NB4 (cell line): Measurements from ENCODE around the gene MAGI2.

Experiments used
- DNase-seq: peaks from one replicate; pipeline ENCODE4 v3.0.0; 2010; ENCODE audit warnings: low read depth
- H3K4me3 ChIP-seq: one replicate; pipeline ENCODE4 v1.5.1; 2011; ENCODE audit warnings: mild to moderate bottlenecking, low read depth, low read length, moderate library complexity
- MYC ChIP-seq: IDR thresholded peaks from 2 replicates; pipeline ENCODE4 v1.6.1; 2011; ENCODE audit warnings: low read depth, low read length
- POLR2A ChIP-seq: IDR thresholded peaks from 2 replicates; pipeline ENCODE4 v1.6.1; 2011; ENCODE audit warnings: mild to moderate bottlenecking; ENCODE audit not compliant: insufficient read length; ENCODE audit errors: extremely low read depth
- TF ChIP-seq, protein P1 (sequence below): IDR thresholded peaks from 2 replicates; pipeline ENCODE4 v1.6.1; 2011; ENCODE audit warnings: low read depth, low read length
- TF ChIP-seq, protein P2 (sequence below): IDR thresholded peaks from one replicate; pipeline ENCODE4 v1.5.1; 2012; ENCODE audit warnings: low read depth, low read length

Gene MAGI2

DNA sequence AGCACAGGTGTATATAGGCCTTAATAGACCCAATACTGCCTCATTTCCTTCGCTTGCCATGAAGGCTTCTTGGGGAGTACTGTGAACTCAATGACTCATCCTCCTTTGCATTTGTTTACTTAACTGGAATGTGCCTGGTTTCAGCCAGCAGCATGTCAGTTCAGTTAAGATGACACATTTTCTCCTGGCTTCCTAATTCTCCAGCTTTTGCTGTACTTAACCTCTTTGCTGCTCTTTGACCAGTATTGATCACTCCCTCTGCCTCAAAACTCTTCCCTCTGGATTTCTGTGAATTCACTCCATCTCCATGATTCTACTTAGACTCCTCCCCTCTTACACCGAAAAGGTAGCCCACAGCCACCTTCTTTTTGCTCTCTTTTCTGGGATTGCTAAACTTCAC is 135.7 kb downstream of the MAGI2 start:
- no peak for TF ChIP-seq POLR2A
- no peak for TF ChIP-seq MYC
- TF ChIP-seq, protein P1, sequence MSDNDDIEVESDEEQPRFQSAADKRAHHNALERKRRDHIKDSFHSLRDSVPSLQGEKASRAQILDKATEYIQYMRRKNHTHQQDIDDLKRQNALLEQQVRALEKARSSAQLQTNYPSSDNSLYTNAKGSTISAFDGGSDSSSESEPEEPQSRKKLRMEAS: no peak
- TF ChIP-seq, protein P2, sequence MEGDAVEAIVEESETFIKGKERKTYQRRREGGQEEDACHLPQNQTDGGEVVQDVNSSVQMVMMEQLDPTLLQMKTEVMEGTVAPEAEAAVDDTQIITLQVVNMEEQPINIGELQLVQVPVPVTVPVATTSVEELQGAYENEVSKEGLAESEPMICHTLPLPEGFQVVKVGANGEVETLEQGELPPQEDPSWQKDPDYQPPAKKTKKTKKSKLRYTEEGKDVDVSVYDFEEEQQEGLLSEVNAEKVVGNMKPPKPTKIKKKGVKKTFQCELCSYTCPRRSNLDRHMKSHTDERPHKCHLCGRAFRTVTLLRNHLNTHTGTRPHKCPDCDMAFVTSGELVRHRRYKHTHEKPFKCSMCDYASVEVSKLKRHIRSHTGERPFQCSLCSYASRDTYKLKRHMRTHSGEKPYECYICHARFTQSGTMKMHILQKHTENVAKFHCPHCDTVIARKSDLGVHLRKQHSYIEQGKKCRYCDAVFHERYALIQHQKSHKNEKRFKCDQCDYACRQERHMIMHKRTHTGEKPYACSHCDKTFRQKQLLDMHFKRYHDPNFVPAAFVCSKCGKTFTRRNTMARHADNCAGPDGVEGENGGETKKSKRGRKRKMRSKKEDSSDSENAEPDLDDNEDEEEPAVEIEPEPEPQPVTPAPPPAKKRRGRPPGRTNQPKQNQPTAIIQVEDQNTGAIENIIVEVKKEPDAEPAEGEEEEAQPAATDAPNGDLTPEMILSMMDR: no peak
- H3K4me3 ChIP-seq: no peak overlapping the region
- peak; percentile 7 for DNase-seq

DNA sequence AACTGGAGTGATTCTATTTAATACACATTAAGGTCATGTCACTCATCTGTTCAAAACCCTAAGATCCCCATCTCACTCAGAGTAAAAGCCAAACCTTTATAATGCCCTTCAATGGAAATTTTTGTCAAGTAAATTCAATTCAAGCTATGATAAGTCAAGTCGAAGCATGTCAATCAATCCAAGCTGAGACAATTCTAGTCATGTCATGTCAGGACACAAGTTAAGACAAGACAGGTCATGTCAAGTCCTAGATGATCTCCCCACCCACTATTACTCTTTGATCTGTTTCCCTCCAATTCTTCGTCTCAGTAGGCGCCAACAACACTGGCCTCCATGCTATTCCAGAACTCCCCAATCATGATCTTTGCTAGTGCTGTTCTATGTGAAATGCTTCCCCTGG is 141.4 kb downstream of the MAGI2 start:
- no peak for DNase-seq
- TF ChIP-seq POLR2A (no peak), MYC (no peak)
- TF ChIP-seq, protein P1: no peak
- TF ChIP-seq, protein P2: no peak
- no peak overlapping the region for H3K4me3 ChIP-seq

DNA sequence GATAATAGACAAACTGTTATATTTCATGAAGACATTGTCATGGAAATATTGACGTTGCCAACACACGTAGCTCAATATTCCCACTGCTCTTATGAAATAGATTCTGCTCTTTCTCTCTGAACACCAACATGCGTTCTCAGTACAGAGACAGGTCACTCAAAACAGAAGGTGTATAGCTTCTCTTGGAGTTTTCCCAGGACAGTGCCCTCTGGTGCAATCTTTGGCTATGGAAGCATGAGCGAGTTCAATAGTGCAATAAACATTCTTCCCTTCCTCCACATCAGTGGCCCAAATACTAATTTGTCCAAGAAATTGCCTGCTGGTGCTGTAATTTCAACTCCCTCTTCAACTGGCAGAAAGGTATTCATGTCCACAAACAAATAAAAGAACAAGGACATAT is 145.3 kb downstream of the MAGI2 start:
- TF ChIP-seq MYC: no peak
- TF ChIP-seq POLR2A: no peak
- TF ChIP-seq, protein P1: no peak
- TF ChIP-seq, protein P2: no peak
- DNase-seq: no peak
- H3K4me3 ChIP-seq: no peak overlapping the region

DNA sequence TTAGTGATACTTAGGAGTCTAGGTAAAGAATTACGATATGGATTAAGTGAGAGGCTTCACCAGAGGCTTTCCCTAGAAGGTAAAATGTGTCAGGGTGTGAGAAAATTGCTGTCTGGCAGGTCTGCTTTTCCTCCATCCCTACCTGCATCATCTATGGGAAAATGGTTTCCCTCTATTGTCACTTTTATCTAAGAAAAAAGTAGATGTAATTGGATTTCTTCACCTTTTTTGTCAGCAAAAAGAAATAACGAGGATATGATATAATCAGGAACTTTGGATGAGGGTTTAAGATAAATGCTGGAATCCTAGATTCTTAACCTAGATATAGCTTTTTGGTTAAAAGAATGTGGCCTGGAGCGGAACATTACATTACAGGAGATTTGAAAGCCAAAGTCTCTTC is 146.1 kb downstream of the MAGI2 start:
- no peak overlapping the region for H3K4me3 ChIP-seq
- DNase-seq: no peak
- TF ChIP-seq MYC: no peak
- no peak for TF ChIP-seq POLR2A
- TF ChIP-seq, protein P2: no peak
- TF ChIP-seq, protein P1: no peak

DNA sequence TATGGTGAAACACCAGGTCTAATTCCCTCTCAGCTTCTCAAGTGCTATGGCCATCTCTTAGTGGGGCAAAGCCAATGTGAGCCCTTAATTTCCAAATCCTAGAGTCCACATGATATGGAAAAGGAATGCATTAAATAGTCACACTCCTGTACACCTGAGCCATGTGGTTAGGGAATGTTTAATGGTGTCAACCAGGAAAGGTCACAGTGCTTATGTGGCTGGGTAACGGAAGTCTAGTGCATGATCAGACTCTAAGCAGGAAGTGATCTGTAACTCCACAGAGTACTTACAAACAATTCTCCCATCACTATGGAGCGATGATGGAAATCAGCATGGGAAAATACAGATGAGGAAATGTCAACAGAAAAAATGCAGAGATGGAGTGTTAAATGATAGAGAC is 148.8 kb downstream of the MAGI2 start:
- no peak overlapping the region for H3K4me3 ChIP-seq
- no peak for DNase-seq
- TF ChIP-seq POLR2A (no peak), MYC (no peak)
- TF ChIP-seq, protein P2: no peak
- TF ChIP-seq, protein P1: no peak

DNA sequence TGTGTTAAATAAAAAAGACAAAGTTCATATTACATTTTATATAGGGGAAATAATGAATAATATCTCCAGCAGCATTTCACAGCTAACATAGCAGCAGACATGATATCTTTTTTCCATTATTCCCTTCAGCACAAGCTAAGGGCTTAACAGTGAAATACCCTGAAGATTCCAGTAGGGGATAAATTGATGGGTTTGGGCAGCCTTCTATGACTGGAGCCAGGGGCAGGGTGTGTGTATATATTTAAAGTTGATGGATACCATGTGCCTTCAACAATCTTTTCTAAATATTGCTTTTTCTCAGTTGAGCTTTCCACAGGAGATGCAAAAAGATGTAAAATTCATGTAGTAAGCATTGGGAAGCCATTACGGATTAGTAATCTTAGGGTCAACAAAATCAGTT is 151.2 kb downstream of the MAGI2 start:
- no peak for TF ChIP-seq MYC
- TF ChIP-seq, protein P2: no peak
- TF ChIP-seq POLR2A: no peak
- TF ChIP-seq, protein P1: no peak
- DNase-seq: no peak
- no peak overlapping the region for H3K4me3 ChIP-seq
